SK-N-DZ (cell line): ENCODE results near the gene PRM2.

ENCODE experiments used
- DNase-seq: peaks from one replicate; pipeline ENCODE4 v3.0.0-alpha.2; 2015; ENCODE audit warnings: low spot score

Gene PRM2

DNA sequence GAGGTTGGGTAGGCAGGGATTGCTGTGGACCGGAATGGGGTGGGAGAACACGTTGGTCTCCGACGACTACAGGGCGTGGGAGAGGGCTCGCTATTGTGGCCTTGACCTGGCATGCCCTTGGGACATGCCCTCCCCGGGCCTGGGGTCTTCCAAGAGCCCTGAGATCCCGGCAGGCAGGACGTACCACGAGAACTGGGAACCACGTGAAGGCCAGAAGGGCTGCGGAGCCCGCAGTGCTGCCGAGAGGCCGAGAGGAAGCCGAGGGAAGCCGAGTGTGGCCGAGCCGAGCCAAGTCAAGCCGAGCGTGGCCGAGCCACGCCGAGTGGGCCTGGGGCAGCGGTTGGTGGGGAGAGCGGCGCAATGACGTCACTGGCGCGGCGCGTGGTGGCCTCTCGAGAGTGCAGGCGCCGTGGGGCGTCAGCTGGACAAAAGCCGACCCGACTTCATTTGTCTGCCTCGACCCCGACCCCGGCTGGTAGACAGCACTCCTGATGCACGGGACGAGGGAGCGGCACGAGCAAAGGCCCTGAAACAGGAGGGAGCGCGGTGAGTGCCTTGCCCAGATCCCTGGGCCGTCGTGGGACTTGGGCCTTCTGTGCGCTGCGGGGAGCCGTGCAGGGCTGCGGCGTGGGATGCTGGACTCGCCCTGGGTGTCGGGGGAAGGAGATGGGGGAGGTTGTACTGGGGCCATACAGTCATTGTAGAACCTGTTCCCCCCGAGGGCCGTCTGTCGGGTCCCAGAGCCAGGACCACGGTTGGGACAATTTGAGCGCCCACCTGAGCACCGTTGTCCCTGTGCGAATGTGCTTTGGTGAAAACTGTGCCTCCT is 26.8 kb downstream of the PRM2 start:
- no peak for DNase-seq

DNA sequence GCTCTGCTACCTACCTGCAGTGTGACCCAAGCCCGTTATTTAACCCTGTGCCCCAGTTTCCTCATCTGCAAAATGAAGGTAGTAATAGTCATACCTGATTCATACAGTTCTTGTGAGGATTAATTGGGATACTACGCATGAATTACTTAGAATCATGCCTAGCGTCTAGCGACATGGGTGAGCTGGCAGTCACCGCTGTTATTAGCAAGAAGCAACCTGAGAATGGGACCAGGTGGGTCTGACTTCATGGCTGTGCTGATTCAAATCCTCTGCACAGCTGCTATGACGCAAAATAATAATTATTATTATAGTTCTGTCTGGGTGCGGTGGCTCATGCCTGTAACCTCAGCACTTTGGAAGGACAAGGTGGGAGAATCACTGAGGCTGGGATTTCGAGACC is 28.1 kb downstream of the PRM2 start:
- DNase-seq = no peak

DNA sequence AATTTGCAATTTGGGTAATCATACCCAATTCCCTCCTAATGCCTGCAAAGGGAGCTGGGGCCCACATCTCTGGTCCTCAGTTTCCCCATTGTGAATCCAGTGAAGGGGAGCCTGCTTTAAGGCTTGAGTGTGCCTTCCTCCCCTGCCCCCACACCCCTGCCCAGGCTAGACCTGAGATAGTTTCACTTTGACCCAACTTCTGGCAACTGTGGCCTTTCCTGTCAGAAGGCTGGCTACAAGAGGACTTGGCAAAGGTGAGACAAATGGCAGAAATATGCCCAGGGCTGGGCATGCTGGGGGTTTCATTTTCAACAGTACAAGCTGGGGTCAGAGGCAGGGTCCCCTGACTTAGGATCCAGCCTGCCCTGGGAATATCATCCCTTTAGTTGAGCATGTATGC is 30.3 kb downstream of the PRM2 start:
- DNase-seq = no peak

DNA sequence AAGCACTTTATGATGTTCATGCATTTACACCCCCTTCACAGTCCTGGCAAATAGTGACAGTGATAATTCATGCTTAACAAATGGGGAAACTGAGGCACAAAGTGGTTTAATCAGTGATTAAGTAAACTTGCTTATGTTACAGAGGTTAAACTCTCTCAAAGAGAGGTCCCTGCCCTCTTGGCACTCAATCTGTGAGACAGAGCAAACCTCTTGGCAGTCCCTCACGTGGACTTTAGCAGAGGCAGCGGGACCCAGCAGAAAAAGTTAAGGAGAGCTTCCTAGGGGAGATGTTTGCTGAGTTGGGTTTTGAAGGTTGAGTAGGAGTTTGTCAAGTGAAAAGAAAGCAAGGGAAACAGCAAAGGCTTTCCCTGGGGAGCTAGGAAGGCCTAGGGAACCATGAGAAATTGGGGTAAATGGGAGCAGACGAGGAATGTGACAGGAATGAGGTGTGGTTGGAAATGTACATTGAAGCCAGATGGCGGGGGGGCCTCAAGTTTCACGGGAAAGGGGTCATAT is 31.0 kb downstream of the PRM2 start:
- no peak for DNase-seq

DNA sequence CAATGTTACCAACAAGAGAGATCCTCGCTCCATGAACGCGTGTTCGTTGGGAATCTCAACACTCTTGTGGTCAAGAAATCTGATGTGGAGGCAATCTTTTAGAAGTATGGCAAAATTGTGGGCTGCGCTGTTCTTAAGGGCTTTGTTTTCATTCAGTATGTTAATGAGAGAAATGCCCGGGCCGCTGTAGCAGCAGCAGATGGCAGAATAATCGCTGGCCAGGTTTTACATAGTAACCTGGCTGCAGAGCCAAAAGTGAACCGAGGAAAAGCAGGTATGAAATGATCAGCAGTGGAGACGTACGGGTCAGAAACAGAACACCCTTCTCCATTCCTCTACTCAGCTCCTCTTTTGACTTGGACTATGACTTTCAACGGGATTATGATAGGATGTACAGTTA is 33.6 kb downstream of the PRM2 start:
- no peak for DNase-seq

DNA sequence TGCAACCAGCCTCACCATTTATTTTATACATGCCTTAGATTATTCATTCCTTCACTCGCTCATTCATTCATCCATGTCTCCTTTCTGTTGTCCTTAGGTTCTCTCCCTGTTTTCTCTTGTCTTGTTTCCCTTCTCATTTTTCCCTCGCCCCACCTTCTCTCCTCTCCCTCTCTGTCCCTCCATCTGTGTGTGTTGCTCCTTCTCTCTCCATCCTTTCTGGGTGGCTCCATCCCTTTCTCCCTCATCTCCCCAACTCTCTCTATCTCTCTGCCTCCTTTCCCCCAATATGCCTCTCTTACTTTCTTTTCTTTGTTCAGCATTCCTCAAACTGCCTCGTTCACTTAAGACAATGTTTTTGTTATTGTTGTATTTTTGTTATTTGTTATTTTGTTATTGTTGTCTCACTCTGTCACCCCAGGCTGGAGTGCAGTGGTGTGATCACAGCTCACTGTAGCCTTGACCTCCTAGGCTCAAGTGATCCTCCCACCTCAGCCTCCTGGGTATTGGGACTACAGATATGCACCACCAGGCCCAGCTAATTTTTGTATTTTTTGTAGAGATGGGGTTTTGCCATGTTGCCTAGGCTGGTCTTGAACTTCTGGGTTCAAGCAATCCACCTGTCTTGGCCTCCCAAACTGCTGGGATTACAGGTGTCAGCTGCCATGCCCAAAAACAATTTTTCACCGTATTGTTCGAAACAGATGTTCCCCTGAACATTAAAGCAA is 34.6 kb downstream of the PRM2 start:
- no peak for DNase-seq

DNA sequence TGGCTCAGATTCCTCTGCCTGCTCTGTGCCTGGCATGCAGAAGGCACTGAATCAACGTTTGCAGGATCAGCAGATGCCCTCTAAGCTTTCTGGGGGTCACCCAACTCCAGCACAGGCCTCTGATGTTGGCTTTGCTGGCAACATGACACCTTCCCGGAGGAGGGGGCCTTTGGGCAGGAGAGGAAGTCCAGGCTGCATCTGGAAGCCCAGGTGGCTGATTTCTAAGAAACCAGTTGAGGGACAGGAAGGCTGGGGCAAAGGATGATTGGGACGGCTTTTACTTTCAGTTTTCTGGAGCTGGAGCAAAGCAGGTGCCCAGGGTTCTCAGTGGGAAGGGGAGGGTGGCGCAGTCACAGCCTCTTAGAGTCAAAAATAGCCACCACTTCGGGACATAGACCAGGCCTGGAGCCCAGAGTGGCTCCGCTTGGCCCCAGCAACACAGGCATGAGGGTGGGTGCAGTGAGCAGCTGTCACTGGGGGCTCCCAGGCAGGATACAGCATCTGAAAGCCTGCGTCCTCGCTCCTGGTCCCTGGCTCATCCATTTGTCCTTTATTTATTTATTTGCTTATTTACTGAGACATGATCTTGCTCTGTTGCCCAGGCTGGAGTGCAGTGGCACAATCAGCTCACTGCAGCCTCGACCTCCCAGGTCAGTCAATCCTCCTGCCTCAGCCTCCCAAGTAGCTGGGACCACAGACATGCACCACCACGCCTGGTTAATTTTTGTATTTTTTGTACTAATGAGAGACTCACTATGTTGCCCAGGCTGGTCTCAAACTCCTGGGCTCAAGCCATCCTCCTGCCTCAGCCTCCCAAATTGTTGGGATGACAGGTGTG is 35.4 kb downstream of the PRM2 start:
- no peak for DNase-seq

DNA sequence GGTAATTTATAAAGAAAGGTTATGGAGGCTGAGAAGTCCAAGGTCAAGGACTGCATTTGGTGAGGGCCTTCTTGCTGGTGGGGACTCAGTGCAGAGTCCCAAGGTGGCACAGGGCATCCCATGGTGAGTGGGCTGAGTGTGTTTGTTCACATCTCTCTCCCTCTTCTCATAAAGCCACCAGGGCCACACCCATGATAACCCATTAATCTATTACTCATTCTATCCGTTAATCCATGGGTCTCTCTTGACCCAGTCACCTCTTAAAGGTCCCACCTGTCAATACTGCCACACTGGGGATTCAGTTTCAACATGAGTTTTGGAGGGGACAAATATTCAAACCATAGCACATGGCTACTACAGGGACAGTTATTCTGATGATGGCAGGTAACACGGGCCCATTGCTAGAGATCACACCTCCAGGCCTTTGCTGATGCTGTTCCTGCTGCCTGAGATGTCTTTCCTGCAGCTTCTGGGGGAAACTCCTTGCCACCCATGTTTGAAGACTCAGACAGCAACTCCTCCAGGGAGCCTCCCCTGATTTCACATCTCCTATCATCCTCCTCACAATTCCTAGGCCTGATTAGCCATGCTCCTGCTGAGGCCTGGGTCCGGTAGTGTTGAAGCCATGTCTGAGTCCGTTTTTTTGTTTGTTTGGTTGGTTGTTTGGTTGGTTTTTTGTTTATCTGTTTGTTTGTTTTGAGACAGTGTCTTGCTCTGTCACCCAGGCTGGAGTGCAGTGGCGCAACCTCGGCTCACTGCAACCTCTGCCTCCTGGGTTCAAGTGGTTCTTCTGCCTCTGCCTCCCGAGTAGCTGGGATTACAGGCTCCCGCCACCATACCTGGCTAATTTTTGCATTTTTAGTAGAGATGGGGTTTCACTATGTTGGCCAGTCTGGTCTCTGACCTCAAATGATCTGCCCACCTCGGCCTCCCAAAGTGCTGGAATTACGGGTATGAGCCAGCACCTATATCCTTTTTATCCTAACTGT is 36.3 kb downstream of the PRM2 start:
- no peak for DNase-seq

DNA sequence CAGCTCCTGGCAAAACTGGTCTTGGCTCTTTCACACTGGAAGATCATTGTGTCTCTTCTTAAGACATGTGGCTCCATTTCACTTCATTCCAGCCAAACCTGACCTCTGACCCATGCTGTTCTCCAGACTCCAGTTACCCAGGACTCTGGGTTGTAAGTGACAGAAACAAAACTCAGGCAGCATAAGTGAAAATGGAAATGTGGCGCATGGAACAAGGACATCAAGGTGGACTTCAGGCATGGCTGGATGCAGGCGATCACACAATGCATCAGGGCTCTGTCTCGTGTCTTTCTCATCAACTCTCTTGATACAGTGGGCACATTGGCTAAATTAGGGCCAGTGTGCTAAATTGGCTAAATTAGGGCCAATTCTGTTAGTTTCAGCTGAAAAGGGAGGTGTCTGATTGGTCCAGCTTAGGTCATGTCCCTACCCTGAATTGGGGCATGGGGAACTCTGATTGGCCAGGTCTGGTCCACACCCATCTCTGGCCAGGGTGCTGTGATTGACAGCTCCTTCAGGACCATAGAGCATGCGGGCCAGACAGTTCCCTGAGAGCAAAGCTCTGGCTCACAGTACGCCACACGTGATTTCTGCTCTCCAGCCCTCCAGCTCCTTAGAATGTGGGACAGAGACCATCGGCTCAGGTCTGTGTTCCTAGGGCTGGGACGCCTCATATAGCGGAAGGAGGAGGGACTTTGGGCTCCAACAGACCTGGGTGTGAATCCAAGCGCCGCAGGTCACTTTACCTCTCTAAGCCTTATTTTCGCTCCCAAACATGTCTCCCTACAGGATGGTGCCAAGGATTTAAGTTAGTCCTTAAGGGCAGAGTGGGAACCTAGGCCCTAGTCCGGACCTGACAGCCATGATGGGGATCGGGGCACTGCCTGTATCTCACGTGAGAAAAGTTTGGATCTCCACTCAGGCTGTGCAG is 37.7 kb downstream of the PRM2 start:
- DNase-seq = peak; percentile 45

DNA sequence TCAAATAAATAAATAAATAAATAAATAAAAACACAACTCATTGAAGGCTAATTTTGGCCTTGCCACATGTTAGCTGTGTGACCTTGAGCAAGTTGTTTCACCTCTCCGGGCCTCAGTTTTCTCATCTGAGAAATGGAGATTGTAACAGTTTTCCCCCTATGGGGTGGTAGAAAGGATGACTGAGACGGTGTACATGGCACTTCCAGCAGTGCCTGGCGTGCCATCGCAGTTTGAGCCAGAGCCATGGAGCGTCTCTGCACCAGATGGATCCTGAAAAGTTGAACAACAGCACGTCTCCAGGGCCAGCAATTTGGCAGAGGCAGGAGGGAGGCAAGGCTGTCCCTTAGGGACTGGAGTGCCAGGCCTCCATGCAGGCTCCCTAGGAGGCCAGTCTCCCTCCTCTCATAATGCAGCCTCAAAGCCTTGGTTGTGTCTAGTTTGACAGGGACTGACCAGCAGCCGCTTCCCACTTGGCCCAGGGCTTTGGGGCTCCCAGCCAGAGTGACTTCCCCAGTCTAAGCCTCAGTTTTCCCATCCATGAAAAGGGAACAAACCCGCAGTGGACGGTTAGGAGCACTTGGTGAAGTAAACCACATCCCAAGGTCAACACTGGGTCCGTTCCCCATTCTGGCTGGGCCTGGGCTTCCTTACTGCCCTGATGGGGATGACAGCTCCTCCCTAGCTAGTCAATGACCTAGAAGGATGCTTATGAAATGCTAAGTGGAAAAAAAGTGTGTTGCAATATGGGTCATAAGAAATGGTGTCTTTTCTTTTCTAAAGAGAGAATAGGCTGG is 39.6 kb downstream of the PRM2 start:
- no peak for DNase-seq

DNA sequence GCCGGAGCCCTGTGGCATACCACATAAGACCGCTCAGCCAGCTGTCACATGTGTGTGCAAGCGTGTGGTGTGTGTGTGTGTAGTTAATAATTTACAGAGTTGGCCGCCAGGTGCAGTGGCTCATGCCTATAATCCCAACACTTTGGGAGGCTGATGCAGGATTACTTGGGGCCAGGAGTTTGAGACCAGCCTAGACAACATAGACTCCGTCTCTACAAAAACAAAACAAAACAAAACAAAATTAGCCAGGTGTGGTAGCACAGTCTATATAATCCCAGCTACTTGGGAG is 40.6 kb downstream of the PRM2 start:
- no peak for DNase-seq

DNA sequence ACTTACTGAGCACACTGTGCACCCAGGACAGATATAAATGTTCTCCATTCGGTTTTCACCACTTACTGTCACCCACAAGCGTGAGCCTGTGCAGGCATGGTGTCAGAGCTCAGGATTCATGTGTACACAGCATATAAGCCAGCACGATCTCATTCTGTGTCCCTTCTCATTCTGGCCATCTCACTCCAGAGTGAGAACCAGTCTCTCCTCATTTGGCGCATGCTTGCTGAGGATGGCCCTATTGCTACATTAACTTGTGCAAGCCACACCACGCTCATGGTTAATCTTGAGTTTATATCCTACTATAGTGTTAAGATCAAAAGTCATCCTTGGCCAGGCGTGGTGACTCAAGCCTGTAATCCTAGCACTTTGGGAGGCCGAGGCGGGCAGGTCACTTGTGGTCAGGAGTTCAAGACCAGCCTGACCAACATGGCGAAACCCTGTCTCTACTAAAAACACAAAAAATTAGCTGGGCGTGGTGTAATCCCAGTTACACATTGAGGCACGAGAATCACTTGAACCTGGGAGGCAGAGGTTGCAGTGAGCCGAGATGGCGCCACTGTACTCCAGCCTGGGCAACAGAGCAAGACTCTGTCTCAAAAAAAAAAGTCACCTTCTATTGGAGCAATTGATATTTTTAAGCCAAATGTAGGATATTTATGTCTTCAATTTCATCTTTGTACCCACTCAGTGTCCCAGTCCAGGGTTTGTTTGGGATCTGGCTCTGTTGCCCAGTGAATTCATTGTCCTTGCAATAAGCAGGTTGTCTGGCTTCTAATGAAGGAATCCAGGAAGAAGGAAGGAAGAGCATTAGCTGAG is 41.2 kb downstream of the PRM2 start:
- no peak for DNase-seq

DNA sequence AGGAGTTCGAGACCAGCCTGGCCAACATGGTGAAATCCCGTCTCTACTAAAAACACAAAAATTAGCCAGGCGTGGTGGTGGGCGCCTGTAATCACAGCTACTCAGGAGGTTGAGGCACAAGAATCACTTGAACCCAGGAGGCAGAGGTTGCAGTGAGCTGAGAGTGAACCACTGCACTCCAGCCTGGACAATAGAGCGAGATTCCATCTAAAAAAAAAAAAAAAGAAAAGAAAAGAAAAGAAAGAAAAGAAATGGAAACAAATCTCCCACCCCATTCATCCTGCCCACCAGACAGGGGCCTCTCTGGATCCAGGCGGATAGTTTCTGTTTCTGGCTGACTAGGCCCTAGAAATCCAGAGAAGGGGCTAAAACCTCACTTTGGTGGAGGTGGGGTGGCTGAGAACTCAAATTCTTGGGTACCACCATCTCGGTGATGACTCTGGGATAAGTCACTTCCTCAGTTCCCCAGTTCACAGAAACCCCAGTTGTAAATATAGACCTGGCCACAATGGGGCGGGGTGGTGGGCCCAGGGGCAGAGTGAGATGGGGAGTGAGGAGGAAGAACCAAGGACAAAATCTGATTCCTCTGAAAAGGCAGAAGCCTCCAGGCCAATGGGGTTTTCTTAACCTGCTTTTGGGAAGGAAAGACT is 42.4 kb downstream of the PRM2 start:
- no peak for DNase-seq

DNA sequence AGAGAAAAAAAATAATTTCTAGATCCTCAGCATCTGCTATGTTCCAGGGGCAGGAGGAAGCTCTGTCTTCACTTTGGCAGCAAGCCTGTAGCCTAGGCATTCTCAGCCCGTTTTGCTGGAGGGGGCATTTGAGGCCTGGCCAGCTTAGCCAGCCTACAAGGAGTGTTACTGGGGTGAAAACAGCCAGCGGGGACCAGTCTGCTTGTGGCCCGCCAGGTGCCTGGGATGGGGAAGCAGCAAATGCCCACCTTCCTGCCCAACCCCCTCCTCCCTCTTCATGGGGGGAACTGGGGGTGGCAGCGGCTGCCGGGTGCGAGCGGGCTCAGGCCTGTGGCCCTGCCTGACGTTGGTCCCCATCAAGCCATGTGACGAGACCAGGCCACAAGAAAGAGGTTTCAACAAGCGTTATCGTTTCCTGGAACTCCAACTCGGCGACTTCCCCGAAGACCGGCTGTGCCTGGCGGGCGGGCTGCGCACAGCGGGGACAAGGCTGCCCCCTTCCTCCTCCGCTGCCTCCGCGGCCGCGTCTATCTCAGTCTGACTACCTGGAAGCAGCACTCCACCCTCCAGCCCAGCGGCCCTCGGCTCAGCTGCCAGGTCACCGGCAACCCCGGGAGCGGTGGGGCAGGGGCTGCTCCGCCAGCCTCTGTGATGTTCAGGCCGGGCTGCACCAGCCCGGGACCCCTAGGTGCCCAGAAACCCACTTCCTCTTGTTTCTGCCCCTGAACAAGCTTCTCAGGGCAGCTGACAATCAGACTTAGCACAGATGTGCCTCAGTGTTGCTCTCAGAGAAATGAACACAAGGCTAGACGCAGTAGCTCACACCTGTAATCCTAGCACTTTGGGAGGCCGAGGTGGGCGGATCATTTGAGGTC is 43.2 kb downstream of the PRM2 start:
- no peak for DNase-seq

DNA sequence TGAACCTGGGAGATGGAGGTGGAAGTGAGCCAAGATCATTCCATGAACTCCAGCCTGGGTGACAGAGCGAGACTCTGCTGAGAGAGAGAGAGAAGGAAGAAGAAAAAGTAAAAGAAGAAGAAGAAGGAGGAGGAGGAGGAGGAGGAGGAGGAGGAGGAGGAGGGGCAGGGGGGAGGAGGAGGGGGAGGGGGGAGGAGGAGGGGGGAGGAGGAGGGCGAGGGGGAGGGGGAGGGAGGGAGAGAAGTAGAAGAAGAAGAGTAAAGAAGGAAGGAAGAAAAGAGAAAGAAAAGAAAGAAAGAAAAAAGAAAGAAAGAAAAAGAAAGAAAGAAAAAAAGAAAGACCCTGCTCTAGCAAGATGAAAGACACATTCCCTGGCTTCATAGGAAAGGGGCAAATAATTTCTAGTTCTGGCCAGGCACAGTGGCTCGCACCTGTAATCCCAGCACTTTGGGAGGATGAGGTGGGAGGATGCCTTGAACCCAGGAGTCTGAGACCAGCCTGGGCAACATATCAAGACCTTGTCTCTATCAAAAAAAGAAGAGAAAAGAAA is 43.9 kb downstream of the PRM2 start:
- DNase-seq = no peak

DNA sequence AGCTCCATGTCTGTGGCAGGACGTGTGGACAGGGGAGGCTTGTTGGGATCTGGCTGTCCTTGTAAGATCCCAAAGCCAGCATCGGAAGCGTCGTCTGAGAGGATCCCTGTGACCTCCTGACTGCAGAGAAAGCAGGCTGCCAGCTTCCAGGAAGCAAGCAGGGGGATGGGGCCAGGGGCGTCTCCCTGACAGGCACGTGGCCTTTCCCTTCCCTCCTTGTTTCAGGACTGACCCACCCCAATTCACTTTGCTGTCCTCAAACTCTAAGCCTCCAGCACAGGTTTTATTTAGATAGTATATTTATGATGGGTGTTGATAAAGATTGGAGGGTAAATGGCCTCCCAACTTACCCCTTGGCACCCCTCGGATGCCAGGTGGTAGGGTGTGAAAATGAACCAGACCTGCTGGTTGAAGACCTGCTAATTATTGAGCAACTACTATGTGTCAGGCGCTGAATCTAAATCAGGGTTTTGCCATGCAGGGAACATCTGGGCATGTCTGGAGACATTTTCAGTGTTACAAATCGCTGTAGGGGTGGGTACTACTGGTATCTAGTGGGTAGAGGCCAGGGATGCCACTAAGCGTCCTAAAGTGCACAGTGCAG is 44.8 kb downstream of the PRM2 start:
- DNase-seq = no peak
